LNCAP (cell line): ENCODE data around the gene DUSP22.

Experiments used
- CTCF ChIP-seq: fragments of 450-650 bp; IDR thresholded peaks from 2 replicates; pipeline ENCODE4 v1.5.1; 2017; ENCODE audit warnings: mild to moderate bottlenecking

The DUSP22 gene

GRCh38 chr6:255041-255750 is 37.1 kb upstream of the DUSP22 start:
- no peak for TF ChIP-seq CTCF

GRCh38 chr6:255751-256083 is 36.6 kb upstream of the DUSP22 start:
- TF ChIP-seq CTCF: no peak

GRCh38 chr6:256169-256568 is 36.1 kb upstream of the DUSP22 start:
- TF ChIP-seq CTCF: no peak

- no peak for TF ChIP-seq CTCF
Measured at GRCh38 chr6:257031-257725, 35.1 kb upstream of the DUSP22 start.

- no peak for TF ChIP-seq CTCF
Measured at GRCh38 chr6:257774-258173, 34.5 kb upstream of the DUSP22 start.

GRCh38 chr6:259316-259715 is 33.0 kb upstream of the DUSP22 start:
- TF ChIP-seq CTCF: no peak

- TF ChIP-seq CTCF: no peak
Measured at GRCh38 chr6:259901-260508, 32.3 kb upstream of the DUSP22 start.
